ENCODE data around the gene AR. TPM values are rescaled to one million over a fixed set of nuclear protein-coding genes. Genes with fewer than 3 reads are reported as not detected.

Gene AR
- total RNA-seq, 2 experiments from 2014 or later = not detected

DNA sequence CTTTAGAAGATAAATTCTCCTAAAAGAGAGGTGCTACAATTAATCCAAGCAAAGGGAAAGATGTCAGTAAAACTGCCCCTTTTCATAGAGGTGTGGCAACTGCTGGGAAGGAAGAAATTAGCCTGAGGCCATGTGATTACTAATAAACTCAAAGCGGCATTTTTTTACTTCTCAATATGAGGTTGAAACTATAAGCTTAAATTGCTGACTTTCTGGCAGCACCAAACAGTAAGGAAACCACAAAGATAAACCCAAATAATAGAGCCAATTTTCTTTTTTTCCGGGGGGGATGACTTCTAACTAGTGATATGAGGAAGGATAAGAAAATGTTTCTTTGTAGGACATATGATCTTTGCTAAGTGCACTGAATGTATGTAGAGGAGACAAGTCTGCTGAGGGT is 30.9 kb downstream of the AR start:
- intact Hi-C loops (cut with DNase I, micrococcal nuclease) = no loop called here
- Mint-ChIP-seq H3K36me3 (ENCODE audit: low read depth) (no peaks in the 10 kb centered on the region), H3K27me3 (no peaks in the 10 kb centered on the region), H3K4me1 (no peaks in the 10 kb centered on the region), H3K27ac (no peak overlapping the region), H3K9me3 (ENCODE audit: low read depth) (no peaks in the 10 kb centered on the region), H3K4me3 (no peak overlapping the region)
- ChIA-PET CTCF (no interaction called here), POLR2A (no interaction called here)
- ATAC-seq (no peak), DNase-seq (no peak)

DNA sequence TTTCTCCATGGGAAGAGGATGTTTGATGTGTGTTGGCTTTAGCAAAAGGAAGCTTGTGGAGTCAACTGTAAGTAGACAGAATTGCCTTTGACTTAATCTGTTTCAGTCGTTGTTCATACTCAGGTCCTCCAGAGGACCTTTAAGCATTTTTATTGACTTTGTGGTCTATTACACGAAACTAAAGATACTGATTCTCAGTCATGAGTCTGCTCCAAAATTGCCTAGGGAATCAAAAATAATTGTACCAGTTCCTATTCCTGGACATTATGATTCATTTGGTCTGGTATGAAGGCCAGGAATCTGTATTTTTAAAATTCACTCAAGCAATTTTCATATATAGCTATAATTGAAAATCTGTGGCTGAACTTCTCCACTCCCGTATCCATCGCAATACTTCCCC is 38.6 kb downstream of the AR start:
- CTCF ChIA-PET = no interaction called here
- Mint-ChIP-seq H3K4me3 (no peak overlapping the region), H3K9me3 (ENCODE audit: low read depth) (no peaks in the 10 kb centered on the region), H3K27ac (no peak overlapping the region), H3K27me3 (no peaks in the 10 kb centered on the region), H3K36me3 (ENCODE audit: low read depth) (no peaks in the 10 kb centered on the region), H3K4me1 (no peaks in the 10 kb centered on the region)
- POLR2A ChIA-PET = no interaction called here
- intact Hi-C loops (cut with DNase I, micrococcal nuclease) = no loop called here
- ATAC-seq = no peak
- DNase-seq = no peak

DNA sequence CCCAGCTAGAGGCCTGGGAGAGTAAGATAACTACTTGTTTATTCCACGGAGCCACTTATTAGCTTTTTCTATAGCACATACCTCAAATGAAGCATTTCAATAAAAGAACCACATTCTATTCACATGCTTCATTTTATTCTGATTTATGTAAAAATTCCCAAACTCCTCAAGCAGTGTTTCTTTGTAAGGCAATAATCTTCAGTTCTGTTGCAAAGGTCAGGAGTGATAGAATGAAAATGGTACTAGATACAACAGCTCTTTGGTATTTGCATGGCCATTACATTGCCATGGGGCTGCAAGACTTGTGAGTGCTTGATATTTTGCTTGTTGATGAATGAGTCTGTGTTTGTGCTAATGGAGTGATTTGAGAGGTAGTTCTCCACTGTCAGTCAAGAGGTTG is 39.4 kb downstream of the AR start:
- intact Hi-C loops (cut with DNase I, micrococcal nuclease) = no loop called here
- H3K27me3 Mint-ChIP-seq = no peaks in the 10 kb centered on the region
- H3K9me3 Mint-ChIP-seq (ENCODE audit: low read depth) = no peaks in the 10 kb centered on the region
- no peaks in the 10 kb centered on the region for H3K36me3 Mint-ChIP-seq (ENCODE audit: low read depth)
- no peaks in the 10 kb centered on the region for H3K4me1 Mint-ChIP-seq
- ATAC-seq (no peak), DNase-seq (no peak)
- no peak overlapping the region for H3K4me3 Mint-ChIP-seq
- CTCF ChIA-PET = no interaction called here
- no peak overlapping the region for H3K27ac Mint-ChIP-seq
- POLR2A ChIA-PET = no interaction called here

DNA sequence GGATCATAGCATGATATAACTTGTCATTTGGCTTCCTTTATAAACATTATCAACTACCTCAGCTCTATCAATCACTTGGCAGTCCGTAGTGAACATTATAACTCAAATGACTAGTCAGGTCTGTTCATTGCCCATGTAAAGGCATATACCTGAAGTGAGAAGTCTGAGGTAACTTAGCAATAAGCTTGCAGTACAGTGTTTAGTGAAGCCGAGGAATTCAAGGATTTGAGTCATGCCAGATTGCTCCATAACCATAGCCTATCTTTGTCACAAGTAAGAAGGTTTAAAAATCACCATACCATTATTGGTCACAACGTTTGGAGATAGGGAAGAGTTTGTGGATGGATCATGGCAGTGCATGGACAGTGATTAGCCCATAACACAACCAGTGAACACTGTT is 41.6 kb downstream of the AR start:
- Mint-ChIP-seq H3K9me3 (ENCODE audit: low read depth) (no peaks in the 10 kb centered on the region), H3K27ac (no peak overlapping the region), H3K4me1 (no peaks in the 10 kb centered on the region), H3K4me3 (no peak overlapping the region), H3K36me3 (ENCODE audit: low read depth) (no peaks in the 10 kb centered on the region), H3K27me3 (no peaks in the 10 kb centered on the region)
- ChIA-PET POLR2A (no interaction called here), CTCF (no interaction called here)
- DNase-seq (no peak), ATAC-seq (no peak)
- intact Hi-C loops (cut with DNase I, micrococcal nuclease) = no loop called here

DNA sequence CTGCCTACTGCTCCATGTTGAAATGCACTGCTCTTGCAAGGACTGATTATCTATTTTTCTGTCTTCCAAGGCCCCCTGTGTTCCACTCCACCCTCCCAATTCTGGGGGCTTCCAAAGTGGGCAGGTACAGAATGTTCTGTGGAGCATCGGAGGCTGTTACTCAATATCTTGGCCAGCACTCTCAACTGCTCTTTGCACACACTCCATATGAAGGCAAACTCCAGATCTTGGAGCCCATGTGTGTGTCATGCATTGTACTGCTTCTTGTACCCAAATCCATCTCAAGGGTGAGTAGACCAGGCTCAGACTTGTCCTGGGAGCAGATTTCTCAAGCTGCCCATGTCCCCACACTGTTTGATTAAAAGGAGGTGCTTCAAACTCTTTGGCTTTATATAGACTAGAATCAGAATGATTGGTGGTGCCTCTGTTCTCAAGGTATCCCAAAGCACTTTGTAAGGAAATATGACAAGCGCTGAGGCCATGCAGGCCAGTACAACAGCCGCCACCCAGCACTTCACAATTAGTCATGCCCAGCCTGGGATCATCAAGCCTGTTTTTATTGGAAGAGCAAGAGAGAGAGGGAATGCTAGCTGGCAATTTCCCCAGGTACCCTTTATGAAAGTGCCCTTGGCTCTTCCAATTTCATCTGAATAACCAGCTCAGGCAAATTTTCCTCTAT is 44.3 kb downstream of the AR start:
- no peaks in the 10 kb centered on the region for H3K36me3 Mint-ChIP-seq (ENCODE audit: low read depth)
- DNase-seq (no peak), ATAC-seq (no peak)
- no peaks in the 10 kb centered on the region for H3K9me3 Mint-ChIP-seq (ENCODE audit: low read depth)
- H3K27me3 Mint-ChIP-seq = no peaks in the 10 kb centered on the region
- intact Hi-C loops (cut with DNase I, micrococcal nuclease) = no loop called here
- POLR2A ChIA-PET = no interaction called here
- no peak overlapping the region for H3K4me3 Mint-ChIP-seq
- CTCF ChIA-PET = no interaction called here
- H3K4me1 Mint-ChIP-seq = no peaks in the 10 kb centered on the region
- H3K27ac Mint-ChIP-seq = no peak overlapping the region

DNA sequence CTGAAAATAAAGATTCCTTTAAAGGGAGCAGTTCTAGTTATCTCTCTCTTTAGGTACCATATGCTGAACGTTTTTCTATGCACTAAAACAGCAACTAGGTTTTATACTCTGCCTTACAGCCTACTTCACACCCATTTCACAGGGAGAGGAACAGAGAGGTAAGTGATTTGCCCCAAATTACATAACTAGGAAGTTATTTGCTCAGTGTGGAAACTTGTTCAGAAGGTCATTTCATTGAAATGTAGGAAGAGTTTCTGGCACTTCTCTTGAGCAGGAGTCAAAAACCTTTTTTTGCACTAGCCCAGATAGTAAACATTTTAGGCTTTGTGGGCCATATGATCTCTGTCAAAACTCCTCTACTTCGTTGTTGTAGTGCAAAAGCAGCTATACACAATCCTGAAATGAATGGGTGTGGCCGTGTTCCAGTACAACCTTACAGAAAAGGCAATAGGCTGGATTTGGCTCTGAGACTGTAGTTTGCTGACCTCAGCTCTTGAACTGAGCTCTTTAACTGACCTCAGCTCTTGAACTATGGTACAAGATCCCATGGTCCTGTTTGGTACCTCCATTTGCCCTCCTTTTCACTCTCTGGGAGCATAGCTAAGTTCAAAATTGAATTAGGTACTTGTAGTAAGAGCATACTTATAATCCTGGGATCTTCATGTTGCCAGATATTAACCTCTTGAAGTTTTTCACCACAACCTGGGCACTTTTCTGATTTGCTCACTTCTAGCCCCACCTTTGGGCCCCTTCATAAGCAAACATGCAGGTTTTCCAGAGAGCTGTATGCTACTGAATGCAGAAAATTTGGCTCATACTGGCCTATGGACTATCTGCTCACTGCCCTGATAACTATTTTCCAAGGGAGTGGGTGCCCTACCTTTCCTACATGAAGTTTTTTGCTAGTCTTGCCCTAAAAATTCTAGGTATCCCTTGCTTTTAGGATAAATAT is 53.3 kb downstream of the AR start:
- no peaks in the 10 kb centered on the region for H3K36me3 Mint-ChIP-seq (ENCODE audit: low read depth)
- H3K4me1 Mint-ChIP-seq = no peaks in the 10 kb centered on the region
- H3K9me3 Mint-ChIP-seq (ENCODE audit: low read depth) = no peaks in the 10 kb centered on the region
- DNase-seq = no peak
- POLR2A ChIA-PET = no interaction called here
- intact Hi-C loops (cut with DNase I, micrococcal nuclease) = no loop called here
- CTCF ChIA-PET = no interaction called here
- no peak overlapping the region for H3K4me3 Mint-ChIP-seq
- no peak for ATAC-seq
- no peaks in the 10 kb centered on the region for H3K27me3 Mint-ChIP-seq
- H3K27ac Mint-ChIP-seq = no peak overlapping the region

DNA sequence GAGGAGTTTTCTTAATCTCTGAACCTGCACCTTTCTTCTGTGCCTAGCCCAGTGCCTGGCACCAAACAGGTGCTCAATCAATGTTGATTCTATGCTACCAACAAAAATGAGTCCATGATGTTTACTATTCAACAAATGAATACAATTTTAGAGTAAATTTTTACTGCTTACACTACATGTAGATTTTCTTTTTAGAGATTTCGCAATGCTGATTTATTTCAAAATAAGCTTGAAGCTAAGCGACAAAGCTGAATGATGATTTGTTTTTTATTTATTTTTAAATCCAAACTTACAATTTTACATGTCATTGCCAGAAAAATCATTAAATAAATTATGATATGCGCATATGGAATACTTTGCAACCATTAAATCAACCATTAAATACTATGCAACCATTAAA is 55.7 kb downstream of the AR start:
- Mint-ChIP-seq H3K27me3 (no peaks in the 10 kb centered on the region), H3K4me1 (no peaks in the 10 kb centered on the region), H3K9me3 (ENCODE audit: low read depth) (no peaks in the 10 kb centered on the region), H3K36me3 (ENCODE audit: low read depth) (no peaks in the 10 kb centered on the region), H3K27ac (no peak overlapping the region), H3K4me3 (no peak overlapping the region)
- CTCF ChIA-PET = no interaction called here
- POLR2A ChIA-PET = no interaction called here
- intact Hi-C loops (cut with DNase I, micrococcal nuclease) = no loop called here
- ATAC-seq = no peak
- no peak for DNase-seq

DNA sequence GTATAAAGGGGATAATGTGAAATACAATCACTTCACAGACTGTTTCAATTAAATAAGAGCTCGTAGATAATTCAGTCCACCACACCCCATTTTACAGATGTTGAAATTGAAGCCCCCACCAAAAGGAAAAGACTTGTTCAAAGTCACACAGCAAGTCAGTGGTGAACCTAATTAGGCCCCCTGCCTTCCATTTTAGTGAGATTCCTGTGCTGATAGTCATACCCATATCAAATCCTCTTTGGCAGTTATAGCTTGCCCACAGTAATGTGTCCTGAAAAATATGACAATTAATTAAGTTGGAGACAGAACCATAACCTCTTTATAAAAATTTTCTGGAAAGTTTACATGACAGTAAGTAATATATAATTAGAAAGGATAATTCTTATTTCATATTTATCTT is 58.0 kb downstream of the AR start:
- Mint-ChIP-seq H3K4me3 (no peak overlapping the region), H3K36me3 (ENCODE audit: low read depth) (no peaks in the 10 kb centered on the region), H3K27ac (no peak overlapping the region), H3K27me3 (no peaks in the 10 kb centered on the region), H3K4me1 (no peaks in the 10 kb centered on the region), H3K9me3 (ENCODE audit: low read depth) (no peaks in the 10 kb centered on the region)
- ATAC-seq (no peak), DNase-seq (no peak)
- CTCF ChIA-PET = no interaction called here
- POLR2A ChIA-PET = no interaction called here
- intact Hi-C loops (cut with DNase I, micrococcal nuclease) = no loop called here

DNA sequence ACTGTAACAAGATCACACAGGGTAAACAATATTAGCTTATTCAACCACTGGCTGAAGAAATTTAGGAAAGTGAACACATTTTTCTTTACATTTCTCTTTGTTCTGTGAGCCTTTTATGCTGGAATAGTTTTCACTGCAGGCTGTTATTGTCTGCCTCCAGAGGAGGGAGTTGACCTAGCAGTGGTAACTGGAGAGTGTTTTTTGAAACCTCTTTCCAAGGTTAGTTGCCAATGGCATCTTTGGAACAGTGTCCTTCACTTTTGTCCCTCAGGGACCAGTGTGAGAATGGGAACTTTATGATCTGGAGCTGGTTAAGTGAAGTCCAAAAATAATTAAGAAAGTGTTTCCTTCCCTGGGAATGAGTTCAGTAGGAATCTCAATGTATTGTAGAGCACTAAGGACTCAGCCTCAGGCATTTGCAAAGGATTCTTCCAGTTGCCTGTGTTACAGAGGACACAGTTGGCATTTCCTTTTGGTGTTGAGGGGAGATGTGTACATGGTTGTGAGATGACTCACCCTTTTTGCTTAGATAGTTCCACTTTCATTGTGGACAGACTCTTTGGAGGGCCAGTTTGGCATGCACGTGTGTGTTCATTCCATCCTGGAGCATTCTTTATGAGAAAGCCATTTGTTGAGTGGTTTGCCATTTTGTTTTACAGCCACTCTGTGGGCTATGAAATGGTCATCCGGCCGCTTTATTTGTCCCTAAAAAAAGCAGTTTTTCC is 61.3 kb downstream of the AR start:
- Mint-ChIP-seq H3K4me3 (no peak overlapping the region), H3K27me3 (no peaks in the 10 kb centered on the region), H3K27ac (no peak overlapping the region), H3K9me3 (ENCODE audit: low read depth) (no peaks in the 10 kb centered on the region), H3K36me3 (ENCODE audit: low read depth) (no peaks in the 10 kb centered on the region), H3K4me1 (no peaks in the 10 kb centered on the region)
- no peak for DNase-seq
- ATAC-seq = no peak
- ChIA-PET CTCF (no interaction called here), POLR2A (no interaction called here)
- intact Hi-C loops (cut with DNase I, micrococcal nuclease) = no loop called here

DNA sequence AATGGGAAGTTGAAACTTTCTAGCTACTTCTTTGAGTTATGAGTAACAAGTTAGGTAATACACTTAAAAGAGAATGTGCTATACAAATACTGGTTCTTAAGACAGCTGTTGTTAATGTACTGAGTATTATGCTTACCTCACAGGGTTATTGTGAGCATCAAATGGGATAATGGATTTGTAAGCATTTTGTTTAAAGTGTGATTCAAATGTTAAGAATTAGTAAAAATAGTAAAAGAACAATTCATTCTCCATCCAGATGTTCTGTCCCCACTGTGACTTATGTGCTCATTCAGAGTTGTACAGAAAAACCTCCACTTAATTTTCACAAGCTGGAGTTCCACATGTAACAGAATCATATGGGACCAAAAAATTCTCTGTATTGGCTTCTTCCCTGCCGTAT is 63.6 kb downstream of the AR start:
- H3K27ac Mint-ChIP-seq = no peak overlapping the region
- CTCF ChIA-PET = no interaction called here
- intact Hi-C loops (cut with DNase I, micrococcal nuclease) = no loop called here

DNA sequence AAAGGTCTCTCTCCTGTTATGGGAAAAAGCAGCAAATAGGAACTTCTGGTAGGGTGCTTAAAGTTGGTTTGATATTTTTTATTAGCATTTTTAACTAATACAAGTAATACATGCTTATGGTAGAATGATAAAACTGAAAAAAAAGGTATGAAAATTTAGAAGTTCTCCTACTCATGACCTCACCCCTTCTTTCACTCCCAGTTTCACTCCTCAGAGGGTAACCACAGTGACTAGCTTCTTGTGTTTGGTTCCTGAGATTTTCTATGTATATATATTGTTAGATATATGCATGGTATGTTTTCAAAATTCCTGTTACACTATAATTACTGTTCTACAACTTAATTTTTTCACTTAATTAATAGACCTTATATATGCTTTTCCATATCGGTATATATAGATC is 66.5 kb downstream of the AR start:
- intact Hi-C loops (cut with DNase I, micrococcal nuclease) = no loop called here
- POLR2A ChIA-PET = no interaction called here
- Mint-ChIP-seq H3K4me3 (no peak overlapping the region), H3K4me1 (no peaks in the 10 kb centered on the region), H3K9me3 (ENCODE audit: low read depth) (peaks cover 2% of the 10 kb centered on the region), H3K27me3 (no peaks in the 10 kb centered on the region), H3K27ac (no peak overlapping the region), H3K36me3 (ENCODE audit: low read depth) (no peaks in the 10 kb centered on the region)
- DNase-seq (no peak), ATAC-seq (no peak)
- CTCF ChIA-PET = no interaction called here

More for the DNA sequence above, 63.6 kb downstream of the AR start:
- Mint-ChIP-seq H3K27me3 (no peaks in the 10 kb centered on the region), H3K9me3 (ENCODE audit: low read depth) (no peaks in the 10 kb centered on the region), H3K36me3 (ENCODE audit: low read depth) (no peaks in the 10 kb centered on the region), H3K4me3 (no peak overlapping the region), H3K4me1 (no peaks in the 10 kb centered on the region)
- POLR2A ChIA-PET = no interaction called here
- ATAC-seq = no peak
- no peak for DNase-seq

DNA sequence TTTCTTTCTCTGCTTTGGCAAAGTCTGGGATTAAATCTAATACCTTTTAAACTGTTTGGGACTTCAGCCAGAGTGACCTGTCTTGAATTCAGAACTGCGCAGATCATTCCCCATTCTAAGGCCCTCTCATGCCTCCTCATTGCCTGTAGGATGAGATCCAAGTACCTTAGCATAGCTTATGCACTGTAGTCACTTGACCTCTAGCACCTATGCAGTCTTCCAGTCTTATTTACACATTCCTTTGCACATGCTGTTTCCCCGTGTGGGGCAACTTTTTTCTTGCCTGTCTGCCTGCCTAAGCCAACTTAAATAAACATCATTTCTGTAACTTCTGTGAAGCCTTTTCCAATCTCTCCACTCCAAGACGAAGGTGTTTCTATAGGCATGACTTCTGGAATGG is 68.4 kb downstream of the AR start:
- POLR2A ChIA-PET = no interaction called here
- no peak overlapping the region for H3K4me3 Mint-ChIP-seq
- DNase-seq (no peak), ATAC-seq (no peak)
- H3K27ac Mint-ChIP-seq = no peak overlapping the region
- peaks cover 2% of the 10 kb centered on the region for H3K9me3 Mint-ChIP-seq (ENCODE audit: low read depth)
- no peaks in the 10 kb centered on the region for H3K27me3 Mint-ChIP-seq
- no peaks in the 10 kb centered on the region for H3K4me1 Mint-ChIP-seq
- CTCF ChIA-PET = no interaction called here
- H3K36me3 Mint-ChIP-seq (ENCODE audit: low read depth) = no peaks in the 10 kb centered on the region
- intact Hi-C loops (cut with DNase I, micrococcal nuclease) = no loop called here

Data from activated CD4-positive, alpha-beta T cell treated with anti-CD3 and anti-CD28 coated beads for 36 hours (primary cell).